ENCODE data around the gene MEF2C. TPM values are rescaled to one million over a fixed set of nuclear protein-coding genes. Genes with fewer than 3 reads are reported as not detected.

Gene MEF2C
- total and polyA plus RNA-seq, 2 experiments from 2014 or later: 107 to 175 TPM

DNA sequence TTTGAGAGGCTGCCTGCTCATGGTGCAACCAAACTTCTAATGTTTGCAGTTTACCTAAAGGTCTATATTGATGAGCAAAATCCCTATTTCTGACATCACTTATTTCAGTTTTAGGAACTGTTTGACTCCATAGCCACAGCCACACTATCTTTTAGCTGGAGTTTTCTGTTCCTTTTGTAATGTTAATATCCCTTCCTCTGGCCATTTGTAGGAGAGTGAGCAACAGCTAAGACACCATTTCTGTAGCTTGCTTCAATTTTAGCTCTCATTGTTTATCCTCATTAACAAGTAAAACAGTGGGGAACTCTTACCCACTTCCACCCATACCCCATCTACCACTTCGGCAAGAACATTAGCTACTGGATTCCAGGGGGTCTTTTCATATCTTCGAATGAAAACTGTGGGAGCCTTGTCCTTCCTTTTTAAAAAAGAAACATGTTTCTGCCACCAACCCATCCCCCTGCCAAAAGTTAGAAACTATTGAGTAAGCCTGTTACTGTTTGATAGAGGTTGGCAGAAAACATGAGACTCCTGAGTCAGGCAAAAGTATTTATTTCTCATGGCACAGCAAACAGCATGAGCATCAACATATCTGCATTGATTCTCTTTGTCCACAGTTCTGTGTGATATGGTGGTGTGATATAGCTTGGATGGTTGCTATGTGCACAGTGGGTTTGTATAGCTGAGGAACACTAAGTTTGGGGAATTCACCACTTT is 174.1 kb downstream of the MEF2C start:
- no peak overlapping the region for H3K27ac ChIP-seq
- H3K36me3 ChIP-seq: no peaks in the 10 kb centered on the region
- no peaks in the 10 kb centered on the region for H3K27me3 ChIP-seq
- TF ChIP-seq, protein P1, sequence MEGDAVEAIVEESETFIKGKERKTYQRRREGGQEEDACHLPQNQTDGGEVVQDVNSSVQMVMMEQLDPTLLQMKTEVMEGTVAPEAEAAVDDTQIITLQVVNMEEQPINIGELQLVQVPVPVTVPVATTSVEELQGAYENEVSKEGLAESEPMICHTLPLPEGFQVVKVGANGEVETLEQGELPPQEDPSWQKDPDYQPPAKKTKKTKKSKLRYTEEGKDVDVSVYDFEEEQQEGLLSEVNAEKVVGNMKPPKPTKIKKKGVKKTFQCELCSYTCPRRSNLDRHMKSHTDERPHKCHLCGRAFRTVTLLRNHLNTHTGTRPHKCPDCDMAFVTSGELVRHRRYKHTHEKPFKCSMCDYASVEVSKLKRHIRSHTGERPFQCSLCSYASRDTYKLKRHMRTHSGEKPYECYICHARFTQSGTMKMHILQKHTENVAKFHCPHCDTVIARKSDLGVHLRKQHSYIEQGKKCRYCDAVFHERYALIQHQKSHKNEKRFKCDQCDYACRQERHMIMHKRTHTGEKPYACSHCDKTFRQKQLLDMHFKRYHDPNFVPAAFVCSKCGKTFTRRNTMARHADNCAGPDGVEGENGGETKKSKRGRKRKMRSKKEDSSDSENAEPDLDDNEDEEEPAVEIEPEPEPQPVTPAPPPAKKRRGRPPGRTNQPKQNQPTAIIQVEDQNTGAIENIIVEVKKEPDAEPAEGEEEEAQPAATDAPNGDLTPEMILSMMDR (IDR thresholded peaks at IDR 0.05; ENCODE audit: low read depth, low read length): no peak
- H3K4me1 ChIP-seq (ENCODE audit: low read depth): no peaks in the 10 kb centered on the region
- no peak for DNase-seq (ENCODE audit: low read depth in 1 of 2, low spot score in 1 of 2)
- no peak overlapping the region for H3K4me3 ChIP-seq
- H3K9me3 ChIP-seq (ENCODE audit: low read depth): no peaks in the 10 kb centered on the region

DNA sequence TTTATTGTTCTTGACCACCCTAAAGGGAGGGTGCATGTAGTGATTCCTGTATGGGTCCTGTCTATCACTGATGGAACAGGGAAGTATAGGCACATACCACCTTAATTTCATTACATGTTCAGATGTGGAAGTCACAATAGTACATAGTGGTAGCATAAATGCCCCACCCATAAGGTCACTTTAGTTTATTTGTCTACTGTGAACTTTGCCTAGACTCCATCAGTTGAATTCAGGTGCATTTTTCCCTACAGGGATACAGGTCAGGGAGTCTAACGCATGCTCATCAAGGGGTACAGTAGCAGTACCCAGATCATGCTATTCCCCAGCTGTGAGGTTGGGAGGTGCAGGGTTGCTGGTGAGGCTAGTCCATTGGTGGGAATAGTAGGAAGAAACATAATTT is 175.0 kb downstream of the MEF2C start:
- H3K4me1 ChIP-seq (ENCODE audit: low read depth): no peaks in the 10 kb centered on the region
- no peaks in the 10 kb centered on the region for H3K36me3 ChIP-seq
- H3K27me3 ChIP-seq: no peaks in the 10 kb centered on the region
- no peak for DNase-seq (ENCODE audit: low read depth in 1 of 2, low spot score in 1 of 2)
- H3K4me3 ChIP-seq: no peak overlapping the region
- H3K27ac ChIP-seq: no peak overlapping the region
- H3K9me3 ChIP-seq (ENCODE audit: low read depth): no peaks in the 10 kb centered on the region
- TF ChIP-seq, protein P1 (IDR thresholded peaks at IDR 0.05; ENCODE audit: low read depth, low read length): no peak

DNA sequence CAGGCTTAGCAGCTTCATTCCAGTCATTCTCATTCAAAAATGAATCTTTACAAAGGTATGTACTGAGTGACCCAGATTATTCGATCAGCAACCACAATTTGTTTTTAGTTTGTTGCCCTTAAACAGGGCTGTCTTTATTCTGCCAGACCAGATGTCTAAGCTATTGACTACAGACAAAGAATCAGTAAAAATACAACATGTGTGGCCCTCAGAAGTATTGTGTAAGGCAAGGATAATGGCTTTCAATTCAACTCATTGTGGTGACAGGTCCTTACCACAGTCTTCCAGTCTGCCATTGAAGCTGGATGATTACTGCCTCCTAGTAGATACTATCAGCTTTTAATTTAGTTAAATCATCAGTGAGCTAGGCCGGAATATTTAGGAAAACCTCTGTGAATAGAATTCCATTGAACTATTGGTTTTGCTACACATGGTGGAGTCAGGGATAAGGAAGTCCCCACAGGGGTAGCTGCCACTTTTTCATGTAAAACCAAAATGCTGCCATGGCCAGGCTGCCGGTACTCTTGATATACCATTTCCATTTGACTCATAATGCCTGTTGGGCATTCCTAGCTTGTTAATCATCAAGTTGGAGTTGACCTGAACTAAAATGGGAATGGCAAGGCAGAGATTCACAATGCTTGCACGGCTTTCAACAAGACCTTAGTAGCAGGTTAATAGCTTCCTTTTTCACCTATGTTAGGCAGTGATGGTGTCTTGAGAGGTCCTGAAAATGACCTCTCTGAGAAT is 175.6 kb downstream of the MEF2C start:
- Histone ChIP-seq H3K4me3 (no peak overlapping the region), H3K27me3 (no peaks in the 10 kb centered on the region), H3K9me3 (ENCODE audit: low read depth) (no peaks in the 10 kb centered on the region), H3K27ac (no peak overlapping the region), H3K36me3 (no peaks in the 10 kb centered on the region), H3K4me1 (ENCODE audit: low read depth) (no peaks in the 10 kb centered on the region)
- no peak for DNase-seq (ENCODE audit: low read depth in 1 of 2, low spot score in 1 of 2)
- TF ChIP-seq, protein P1 (IDR thresholded peaks at IDR 0.05; ENCODE audit: low read depth, low read length): no peak

DNA sequence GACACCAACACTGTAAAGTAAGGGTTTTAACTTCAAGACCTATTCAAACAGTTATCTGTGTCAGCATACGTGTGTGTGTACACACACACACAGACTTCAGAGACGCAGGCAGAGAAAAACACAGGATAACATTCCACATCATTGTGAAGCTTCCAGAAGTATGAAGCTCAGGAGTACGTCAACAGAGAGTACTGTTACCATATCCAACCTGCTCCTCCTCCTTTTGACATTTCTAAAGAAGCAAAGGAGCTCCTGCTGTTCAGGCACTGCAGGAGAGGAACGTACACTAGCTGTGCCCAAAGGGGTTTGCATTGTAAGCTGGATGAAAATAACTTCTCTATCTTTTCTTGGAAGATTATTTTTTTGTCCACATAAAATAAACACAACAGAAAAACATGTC is 180.7 kb downstream of the MEF2C start:
- H3K36me3 ChIP-seq: no peaks in the 10 kb centered on the region
- TF ChIP-seq, protein P1 (IDR thresholded peaks at IDR 0.05; ENCODE audit: low read depth, low read length): no peak
- no peaks in the 10 kb centered on the region for H3K4me1 ChIP-seq (ENCODE audit: low read depth)
- no peak overlapping the region for H3K27ac ChIP-seq
- H3K4me3 ChIP-seq: no peak overlapping the region
- H3K27me3 ChIP-seq: peaks cover 32% of the 10 kb centered on the region
- no peak for DNase-seq (ENCODE audit: low read depth in 1 of 2, low spot score in 1 of 2)
- H3K9me3 ChIP-seq (ENCODE audit: low read depth): no peaks in the 10 kb centered on the region

DNA sequence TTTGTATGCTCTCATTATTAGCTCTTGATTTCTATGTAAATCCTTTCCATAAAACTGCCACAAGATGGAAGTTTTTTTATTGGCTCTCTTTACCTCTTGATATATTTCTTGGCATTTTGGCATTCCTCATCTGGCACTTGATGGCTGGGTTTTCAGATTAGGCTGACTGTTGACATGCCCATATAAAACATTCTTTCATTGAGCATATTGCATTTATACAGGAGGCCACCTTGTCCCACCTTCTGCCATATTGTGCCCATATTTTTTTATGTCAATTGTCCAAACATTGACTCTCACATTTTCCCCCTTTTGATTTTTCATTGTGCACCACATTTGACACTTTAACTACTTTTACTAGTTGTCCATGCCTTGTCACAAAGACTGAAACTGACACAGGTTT is 182.9 kb downstream of the MEF2C start:
- Histone ChIP-seq H3K27me3 (peaks cover 54% of the 10 kb centered on the region), H3K4me3 (no peak overlapping the region), H3K36me3 (no peaks in the 10 kb centered on the region), H3K4me1 (ENCODE audit: low read depth) (no peaks in the 10 kb centered on the region), H3K9me3 (ENCODE audit: low read depth) (no peaks in the 10 kb centered on the region), H3K27ac (no peak overlapping the region)
- TF ChIP-seq, protein P1 (IDR thresholded peaks at IDR 0.05; ENCODE audit: low read depth, low read length): no peak
- no peak for DNase-seq (ENCODE audit: low read depth in 1 of 2, low spot score in 1 of 2)

All from cardiac muscle cell (in vitro differentiated cells and primary cell).